CD4-positive, CD25-positive, alpha-beta regulatory T cell (primary cell): ENCODE measurements around the gene BACH1. TPM values are rescaled to one million over a fixed set of nuclear protein-coding genes. Genes with fewer than 3 reads are reported as not detected.

Experiments
- ATAC-seq, 2 donors: fragments of 150-1000 bp; cut with Tn5 transposase; one replicate each; pipeline ENCODE4 v1.10.0; 2021; ENCODE audit warnings: low read depth in 2 of 2, moderate number of reproducible peaks in 2 of 2, moderate library complexity in 1 of 2
- DNase-seq, 3 donors: peaks; one replicate each; pipeline versions ENCODE4 v3.0.0 to v3.0.0-alpha.2; 2012 to 2022; ENCODE audit warnings: mixed read lengths in 1 of 3
- H3K27ac ChIP-seq: one replicate; pipeline ENCODE4 v1.7.0; 2013; ENCODE audit warnings: mild to moderate bottlenecking, low read length; ENCODE audit not compliant: insufficient read depth, poor library complexity, severe bottlenecking
- H3K27me3 ChIP-seq: one replicate; pipeline ENCODE4 v1.7.0; 2013; ENCODE audit warnings: low read length; ENCODE audit not compliant: control insufficient read depth, insufficient read depth
- H3K36me3 ChIP-seq: one replicate; pipeline ENCODE4 v1.7.0; 2013; ENCODE audit warnings: mild to moderate bottlenecking, low read length, moderate library complexity; ENCODE audit not compliant: control insufficient read depth, insufficient read depth
- H3K4me1 ChIP-seq: 2 replicates; pipeline ENCODE4 v1.7.0; 2013; ENCODE audit warnings: mild to moderate bottlenecking, low read length; ENCODE audit not compliant: insufficient read depth, control insufficient read depth, poor library complexity, severe bottlenecking
- H3K4me3 ChIP-seq: one replicate; pipeline ENCODE4 v1.7.0; 2013; ENCODE audit warnings: low read depth, mild to moderate bottlenecking, low read length, moderate library complexity
- H3K9me3 ChIP-seq, 2 experiments: 1 replicate in 1 of 2; 2 replicates in 1 of 2; pipeline ENCODE4 v1.7.0; 2013; ENCODE audit warnings: low read length in 2 of 2, mild to moderate bottlenecking in 1 of 2, moderate library complexity in 1 of 2; ENCODE audit not compliant: control insufficient read depth in 2 of 2
- H3K27ac Mint-ChIP-seq, 3 donors: one replicate each; pipeline ENCODE4 v1.8.0; 2020 to 2022; ENCODE audit warnings: mild to moderate bottlenecking in 3 of 3, mixed read lengths in 3 of 3, moderate library complexity in 2 of 3
- H3K27me3 Mint-ChIP-seq: one replicate; pipeline ENCODE4 v1.8.0; 2022; ENCODE audit warnings: mild to moderate bottlenecking, mixed read lengths
- H3K36me3 Mint-ChIP-seq: one replicate; pipeline ENCODE4 v1.8.0; 2020; ENCODE audit warnings: mixed read lengths
- H3K4me1 Mint-ChIP-seq, 4 donors: one replicate each; pipeline ENCODE4 v1.8.0; 2020 to 2022; ENCODE audit warnings: mixed read lengths in 4 of 4, mild to moderate bottlenecking in 1 of 4
- H3K4me3 Mint-ChIP-seq, 4 donors: one replicate each; pipeline ENCODE4 v1.8.0; 2020 to 2022; ENCODE audit warnings: mild to moderate bottlenecking in 4 of 4, mixed read lengths in 4 of 4, moderate library complexity in 3 of 4
- H3K9me3 Mint-ChIP-seq, 7 donors: one replicate each; pipeline ENCODE4 v1.8.0; 2020 to 2022; ENCODE audit warnings: mixed read lengths in 7 of 7, mild to moderate bottlenecking in 3 of 7, moderate library complexity in 2 of 7
- polyA plus RNA-seq, 4 donors: library from polyadenylated mRNA; unstranded; fragments of 300-500 nt; fragmentation: Illumina TruSeq; gene quantifications; one replicate each; pipeline ENCODE4 v1.2.3, GENCODE V29; 2021
- total RNA-seq: library from RNA; stranded (reverse); gene quantifications from one replicate; pipeline ENCODE4 v1.2.3, GENCODE V29; 2022

The BACH1 gene
- total and polyA plus RNA-seq, 5 donors from 2014 or later: 30.2 to 108 (median 42.5) TPM

DNA sequence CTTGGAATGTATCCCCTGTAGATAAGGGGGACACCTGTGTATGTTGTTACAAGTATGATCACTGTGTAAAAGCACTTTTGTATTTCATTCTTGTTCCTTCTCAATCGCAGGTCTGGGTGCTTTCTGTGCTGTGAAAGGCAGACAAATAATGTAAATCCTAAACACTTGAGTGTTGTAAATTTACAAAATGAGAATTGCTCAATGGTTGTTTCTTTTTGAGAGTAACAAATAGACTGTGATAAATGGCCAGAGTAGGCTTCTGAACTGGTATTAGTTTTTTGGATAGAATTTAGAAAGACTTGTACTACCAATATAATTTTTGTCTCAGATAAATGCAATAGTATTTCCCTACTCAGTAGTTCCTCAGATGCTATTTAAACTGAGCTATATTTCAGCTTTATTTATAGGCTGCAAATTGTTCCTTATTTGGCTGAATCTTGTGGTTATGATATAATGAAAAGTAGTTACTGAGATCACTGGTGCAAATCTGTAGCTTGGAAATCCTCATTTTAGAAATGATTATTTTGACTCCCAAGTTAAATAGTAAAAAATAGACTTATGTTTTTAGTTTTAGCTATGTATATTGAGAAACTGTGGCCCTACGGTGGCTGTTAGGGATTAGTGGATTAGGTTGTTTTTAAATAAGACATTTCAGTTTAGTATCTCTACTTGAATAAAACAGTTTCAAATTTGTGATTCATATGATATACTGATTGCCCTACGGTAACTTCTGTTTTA, 9.2 kb downstream of the BACH1 start:
- no peaks in the 10 kb centered on the region for H3K27me3 ChIP-seq
- H3K9me3 Mint-ChIP-seq: peaks cover 0 to 3% (median 0%) of the 10 kb centered on the region in 7 donors
- peaks cover 16% of the 10 kb centered on the region for H3K4me1 ChIP-seq
- H3K4me3 ChIP-seq: no peak overlapping the region
- H3K36me3 ChIP-seq: peaks cover 5% of the 10 kb centered on the region
- DNase-seq: no peak
- peak overlapping the region in 1 of 4 donors; percentile 22 for H3K4me3 Mint-ChIP-seq
- no peaks in the 10 kb centered on the region for H3K9me3 ChIP-seq
- no peak overlapping the region for H3K27ac ChIP-seq
- no peaks in the 10 kb centered on the region for H3K27me3 Mint-ChIP-seq
- peaks cover 38 to 79% (median 64%) of the 10 kb centered on the region in 4 donors for H3K4me1 Mint-ChIP-seq
- peaks cover 18% of the 10 kb centered on the region for H3K36me3 Mint-ChIP-seq
- ATAC-seq: no peak
- no peak overlapping the region for H3K27ac Mint-ChIP-seq

DNA sequence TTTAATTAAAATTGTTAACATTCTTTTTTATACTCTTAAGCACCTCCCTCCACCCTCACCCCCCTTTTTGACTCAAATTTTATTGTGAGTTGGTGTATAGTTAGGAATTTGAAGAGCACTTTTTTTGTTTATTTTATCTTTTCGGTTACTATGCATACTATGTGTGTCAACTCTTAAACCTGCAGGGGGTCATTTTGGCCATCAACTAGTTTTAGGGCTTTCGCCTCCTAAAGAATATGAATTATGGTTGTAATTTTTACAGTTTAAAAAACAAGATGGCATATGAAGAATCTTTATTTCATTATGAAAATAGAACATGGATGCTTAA, 9.7 kb downstream of the BACH1 start:
- ATAC-seq (no peak), DNase-seq (no peak)
- peaks cover 0 to 3% (median 0%) of the 10 kb centered on the region in 7 donors for H3K9me3 Mint-ChIP-seq
- H3K27me3 Mint-ChIP-seq: no peaks in the 10 kb centered on the region
- H3K36me3 Mint-ChIP-seq: peaks cover 18% of the 10 kb centered on the region
- no peak overlapping the region for H3K4me3 Mint-ChIP-seq
- Histone ChIP-seq H3K27ac (no peak overlapping the region), H3K9me3 (no peaks in the 10 kb centered on the region), H3K4me3 (no peak overlapping the region), H3K36me3 (peaks cover 5% of the 10 kb centered on the region), H3K27me3 (no peaks in the 10 kb centered on the region), H3K4me1 (peaks cover 11% of the 10 kb centered on the region)
- H3K27ac Mint-ChIP-seq: no peak overlapping the region
- peaks cover 33 to 79% (median 64%) of the 10 kb centered on the region in 4 donors for H3K4me1 Mint-ChIP-seq

DNA sequence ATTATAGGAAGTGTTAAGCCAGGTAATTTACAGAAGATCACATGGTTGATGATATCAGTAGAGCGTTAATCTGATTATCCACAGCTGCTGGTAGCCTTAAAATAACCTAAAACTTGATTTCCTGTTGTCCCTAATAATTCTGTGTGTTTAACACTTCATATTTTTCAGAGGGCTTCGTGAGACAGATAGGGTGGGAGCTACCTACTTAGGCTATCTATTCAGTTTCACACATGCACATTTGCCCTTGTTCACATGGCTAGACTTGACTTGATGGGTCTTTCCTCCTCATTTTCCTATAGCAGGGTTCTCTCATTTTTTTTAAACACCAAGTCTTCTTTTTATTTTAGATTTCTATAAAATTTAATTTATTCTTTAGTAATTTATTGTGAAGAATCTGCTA, 11.0 kb downstream of the BACH1 start:
- H3K36me3 Mint-ChIP-seq: peaks cover 18% of the 10 kb centered on the region
- H3K9me3 Mint-ChIP-seq: peaks cover 0 to 3% (median 0%) of the 10 kb centered on the region in 7 donors
- H3K4me3 Mint-ChIP-seq: peak overlapping the region in 1 of 4 donors; percentile 2
- no peak overlapping the region for H3K4me3 ChIP-seq
- H3K27me3 Mint-ChIP-seq: no peaks in the 10 kb centered on the region
- H3K4me1 Mint-ChIP-seq: peaks cover 34 to 82% (median 64%) of the 10 kb centered on the region in 4 donors
- DNase-seq: no peak
- no peak overlapping the region for H3K27ac ChIP-seq
- H3K27ac Mint-ChIP-seq: no peak overlapping the region
- H3K9me3 ChIP-seq: no peaks in the 10 kb centered on the region
- no peaks in the 10 kb centered on the region for H3K27me3 ChIP-seq
- peaks cover 5% of the 10 kb centered on the region for H3K36me3 ChIP-seq
- H3K4me1 ChIP-seq: peaks cover 6% of the 10 kb centered on the region
- ATAC-seq: no peak

DNA sequence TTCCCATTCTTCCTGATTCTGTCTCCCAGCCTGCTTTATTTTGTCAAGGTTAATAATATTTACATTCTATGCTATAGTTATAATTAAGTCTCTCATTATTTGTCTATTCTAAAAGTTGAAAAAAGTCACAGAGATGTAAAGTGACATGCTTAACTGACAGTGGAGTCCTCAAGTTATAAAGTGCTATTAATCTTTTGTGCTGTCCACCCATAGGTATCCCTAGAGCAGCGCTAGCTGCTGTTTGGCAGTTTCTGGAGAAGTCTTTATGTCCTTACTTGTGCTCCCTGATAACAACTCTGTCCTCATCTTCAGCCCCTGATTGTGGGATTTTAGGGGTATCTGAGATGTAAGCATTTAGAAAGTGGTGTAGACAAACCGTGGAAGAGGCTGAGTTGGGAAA, 13.1 kb downstream of the BACH1 start:
- Mint-ChIP-seq H3K9me3 (peaks cover 0 to 2% (median 0%) of the 10 kb centered on the region in 7 donors), H3K4me3 (no peak overlapping the region), H3K36me3 (peaks cover 9% of the 10 kb centered on the region), H3K27me3 (no peaks in the 10 kb centered on the region), H3K27ac (no peak overlapping the region), H3K4me1 (peaks cover 33 to 85% (median 62%) of the 10 kb centered on the region in 4 donors)
- ATAC-seq (no peak), DNase-seq (no peak)
- Histone ChIP-seq H3K4me1 (peaks cover 5% of the 10 kb centered on the region), H3K36me3 (peaks cover 2% of the 10 kb centered on the region), H3K27ac (no peak overlapping the region), H3K9me3 (no peaks in the 10 kb centered on the region), H3K4me3 (no peak overlapping the region), H3K27me3 (no peaks in the 10 kb centered on the region)

DNA sequence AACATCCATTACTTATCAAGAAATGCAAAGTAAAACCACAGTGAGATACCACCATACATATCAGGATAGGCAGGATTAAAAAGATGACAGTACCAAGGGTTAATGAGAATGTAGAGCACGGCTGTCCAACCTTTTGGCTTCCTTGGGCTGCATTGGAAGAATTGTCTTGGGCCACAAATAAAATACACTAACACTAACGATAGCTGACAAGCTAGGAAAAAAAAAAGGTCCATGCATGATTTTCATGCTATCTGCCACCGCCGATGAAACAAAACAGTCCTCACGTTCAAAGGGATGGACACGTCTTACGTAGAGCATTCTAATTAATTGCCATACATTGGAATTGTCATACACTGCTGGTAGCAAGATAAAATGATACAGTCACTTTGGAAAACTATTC, 14.3 kb downstream of the BACH1 start:
- Mint-ChIP-seq H3K36me3 (peaks cover 9% of the 10 kb centered on the region), H3K4me3 (no peak overlapping the region), H3K4me1 (peaks cover 27 to 86% (median 62%) of the 10 kb centered on the region in 4 donors), H3K27me3 (no peaks in the 10 kb centered on the region), H3K9me3 (peaks cover 0 to 2% (median 0%) of the 10 kb centered on the region in 7 donors), H3K27ac (no peak overlapping the region)
- no peaks in the 10 kb centered on the region for H3K27me3 ChIP-seq
- peaks cover 2% of the 10 kb centered on the region for H3K36me3 ChIP-seq
- no peak for ATAC-seq
- H3K9me3 ChIP-seq: no peaks in the 10 kb centered on the region
- no peak for DNase-seq
- no peaks in the 10 kb centered on the region for H3K4me1 ChIP-seq
- H3K4me3 ChIP-seq: no peak overlapping the region
- no peak overlapping the region for H3K27ac ChIP-seq

DNA sequence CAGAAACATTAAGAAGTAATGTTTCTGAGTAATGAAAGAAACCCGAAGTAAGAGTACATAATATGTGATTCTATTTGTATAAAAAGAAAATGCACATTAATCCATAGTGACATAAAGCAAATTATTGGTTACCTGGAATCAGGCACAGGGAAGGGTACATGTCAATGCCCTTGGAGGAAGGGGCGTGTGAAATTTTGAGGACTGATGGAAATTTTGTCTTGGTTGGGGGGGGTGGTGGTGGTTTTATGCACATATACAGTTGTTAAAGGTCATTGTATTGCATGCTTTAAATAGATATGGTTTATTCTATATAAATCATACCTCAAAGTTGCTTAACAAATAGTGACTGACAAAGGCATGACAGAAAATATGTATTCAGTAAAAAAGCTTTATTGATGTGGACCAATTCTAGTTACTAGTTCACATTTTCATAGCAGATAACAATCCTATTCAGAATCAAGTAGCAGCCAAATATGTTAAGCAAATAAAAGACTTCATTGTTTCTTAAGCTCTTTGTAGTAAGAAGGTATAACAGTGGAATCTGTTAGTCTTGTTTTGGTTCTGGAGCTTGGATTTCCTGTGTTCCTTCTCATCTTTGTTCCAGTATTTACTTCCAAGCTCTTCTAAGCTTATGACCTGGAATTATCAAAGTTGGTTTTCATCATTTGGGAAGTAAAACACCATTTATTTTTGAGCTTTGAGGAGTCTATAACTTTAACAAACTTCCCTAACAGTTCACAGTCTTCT, 15.1 kb downstream of the BACH1 start:
- H3K4me1 ChIP-seq: no peaks in the 10 kb centered on the region
- no peaks in the 10 kb centered on the region for H3K9me3 ChIP-seq
- Mint-ChIP-seq H3K4me1 (peaks cover 30 to 86% (median 63%) of the 10 kb centered on the region in 4 donors), H3K27ac (no peak overlapping the region), H3K9me3 (peaks cover 0 to 2% (median 0%) of the 10 kb centered on the region in 7 donors), H3K36me3 (peaks cover 9% of the 10 kb centered on the region), H3K27me3 (no peaks in the 10 kb centered on the region), H3K4me3 (peak overlapping the region in 1 of 4 donors; percentile 2)
- DNase-seq (no peak), ATAC-seq (no peak)
- H3K36me3 ChIP-seq: peaks cover 2% of the 10 kb centered on the region
- H3K27me3 ChIP-seq: no peaks in the 10 kb centered on the region
- H3K27ac ChIP-seq: no peak overlapping the region
- no peak overlapping the region for H3K4me3 ChIP-seq

DNA sequence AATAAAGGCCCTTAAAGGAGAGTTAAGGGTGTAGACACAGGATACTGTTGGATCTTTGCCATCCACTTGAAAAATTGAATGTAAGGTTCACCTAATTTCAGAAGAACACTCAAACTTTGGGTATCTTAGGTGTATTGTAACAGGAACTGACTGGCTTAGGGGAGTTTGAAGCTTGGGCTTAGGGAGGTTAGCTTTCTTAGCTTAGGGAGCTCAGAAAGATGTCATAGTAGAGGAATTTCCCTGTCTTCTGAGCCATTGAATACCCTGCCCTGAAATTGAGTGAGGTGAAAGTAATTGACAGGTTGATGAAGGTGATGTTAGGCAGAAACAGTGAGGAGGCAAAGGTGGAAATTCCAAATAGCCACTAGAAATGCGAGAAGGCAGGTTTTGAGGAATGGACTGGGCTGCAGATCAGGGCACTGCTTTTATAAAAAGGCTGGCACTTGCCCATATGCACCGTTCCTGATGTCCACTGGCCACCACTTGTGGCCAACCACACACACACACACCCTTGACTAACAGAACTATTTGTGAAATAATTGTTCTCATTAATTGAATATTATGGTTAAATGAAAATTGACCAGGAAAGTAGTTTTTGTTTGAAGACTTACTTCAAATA, 16.5 kb downstream of the BACH1 start:
- H3K27me3 ChIP-seq: no peaks in the 10 kb centered on the region
- peaks cover 5% of the 10 kb centered on the region for H3K4me1 ChIP-seq
- Mint-ChIP-seq H3K4me1 (peaks cover 42 to 90% (median 69%) of the 10 kb centered on the region in 4 donors), H3K36me3 (peaks cover 9% of the 10 kb centered on the region), H3K9me3 (peaks cover 0 to 2% (median 0%) of the 10 kb centered on the region in 7 donors), H3K27me3 (no peaks in the 10 kb centered on the region), H3K4me3 (no peak overlapping the region), H3K27ac (peak overlapping the region in 1 of 3 donors; percentile 1)
- ATAC-seq: no peak
- no peaks in the 10 kb centered on the region for H3K9me3 ChIP-seq
- H3K36me3 ChIP-seq: peaks cover 2% of the 10 kb centered on the region
- DNase-seq: no peak
- H3K27ac ChIP-seq: no peak overlapping the region
- peak overlapping the region; percentile 8 for H3K4me3 ChIP-seq
